Progenitor cell of endocrine pancreas (in vitro differentiated cells): ENCODE results near the gene THRA. TPM values are rescaled to one million over a fixed set of nuclear protein-coding genes. Genes with fewer than 3 reads are reported as not detected.

ENCODE experiments used
- DNase-seq: peaks from one replicate; pipeline ENCODE4 v3.0.0; 2021; ENCODE audit warnings: low spot score; ENCODE audit not compliant: unreplicated experiment
- H3K27ac Mint-ChIP-seq: 2 replicates; pipeline ENCODE4 v1.8.0; 2021; ENCODE audit warnings: mild to moderate bottlenecking, moderate library complexity, mixed read lengths
- H3K27me3 Mint-ChIP-seq: 2 replicates; pipeline ENCODE4 v1.8.0; 2021; ENCODE audit warnings: mixed read lengths
- H3K36me3 Mint-ChIP-seq: 2 replicates; pipeline ENCODE4 v1.8.0; 2022; ENCODE audit warnings: mixed read lengths; ENCODE audit not compliant: insufficient read depth
- H3K4me1 Mint-ChIP-seq: 2 replicates; pipeline ENCODE4 v1.8.0; 2021; ENCODE audit warnings: low read depth, mixed read lengths
- H3K4me3 Mint-ChIP-seq: 2 replicates; pipeline ENCODE4 v1.8.0; 2021; ENCODE audit warnings: low read depth, mild to moderate bottlenecking, moderate library complexity, mixed read lengths
- H3K9me3 Mint-ChIP-seq: 2 replicates; pipeline ENCODE4 v1.8.0; 2021; ENCODE audit warnings: low read depth, mixed read lengths
- total RNA-seq: library from RNA; stranded (reverse); gene quantifications from 2 replicates; pipeline ENCODE4 v1.2.1, GENCODE V29; 2021
- TF ChIP-seq, protein P1 (sequence below): fragments of 200-600 bp; sonication (generic); IDR thresholded peaks from one replicate; pipeline ENCODE4 v1.5.0; 2021; ENCODE audit warnings: antibody characterized with exemption, mild to moderate bottlenecking; ENCODE audit not compliant: unreplicated experiment

The THRA gene
- total RNA-seq, 1 donor from 2014 or later, result 25.0 TPM

DNA sequence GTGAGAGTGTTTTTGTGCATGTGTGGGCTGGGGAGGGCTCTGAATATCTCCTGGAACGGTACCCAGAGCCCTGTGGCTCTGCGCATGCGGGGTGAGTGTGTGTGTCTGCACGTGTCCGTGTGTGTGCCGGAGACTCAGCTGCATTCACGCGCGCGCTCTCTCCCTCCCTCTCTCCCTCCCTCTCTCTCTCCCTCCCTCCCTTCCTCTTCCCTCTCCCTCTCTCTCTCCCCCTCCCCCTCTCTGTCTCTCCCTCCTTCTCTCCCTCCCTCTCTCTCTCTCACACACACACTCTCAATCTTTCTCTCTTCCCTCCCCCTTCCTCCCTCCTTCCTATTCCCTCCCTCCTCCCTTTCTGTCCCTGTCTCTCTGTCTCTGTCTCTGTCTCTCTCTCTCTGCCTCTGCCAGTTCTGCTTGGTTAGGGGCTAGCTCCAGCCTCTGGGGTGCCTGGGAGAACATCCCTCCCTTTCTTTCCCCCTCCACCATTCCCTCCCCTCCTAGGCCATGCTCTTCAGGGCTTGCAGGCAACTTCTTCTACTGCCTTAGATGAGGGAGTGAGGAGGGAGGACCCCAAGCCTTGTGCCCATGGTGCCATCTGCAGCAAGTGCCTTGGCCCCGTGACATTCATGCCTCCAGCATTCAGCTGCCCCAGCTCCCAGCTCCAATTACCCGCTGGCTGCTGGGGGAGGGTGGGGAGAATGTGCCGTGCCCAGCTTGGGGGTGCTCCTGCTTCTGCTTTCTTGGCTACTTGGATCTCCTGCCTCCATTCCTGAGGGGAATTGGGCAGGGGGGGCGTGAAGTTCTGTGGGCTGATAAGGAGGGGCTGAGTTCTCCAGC, 6.4 kb downstream of the THRA start:
- no peaks in the 10 kb centered on the region for H3K36me3 Mint-ChIP-seq
- peak overlapping the region; percentile 37 for H3K27ac Mint-ChIP-seq
- no peak for DNase-seq
- no peaks in the 10 kb centered on the region for H3K27me3 Mint-ChIP-seq
- TF ChIP-seq, protein P1, sequence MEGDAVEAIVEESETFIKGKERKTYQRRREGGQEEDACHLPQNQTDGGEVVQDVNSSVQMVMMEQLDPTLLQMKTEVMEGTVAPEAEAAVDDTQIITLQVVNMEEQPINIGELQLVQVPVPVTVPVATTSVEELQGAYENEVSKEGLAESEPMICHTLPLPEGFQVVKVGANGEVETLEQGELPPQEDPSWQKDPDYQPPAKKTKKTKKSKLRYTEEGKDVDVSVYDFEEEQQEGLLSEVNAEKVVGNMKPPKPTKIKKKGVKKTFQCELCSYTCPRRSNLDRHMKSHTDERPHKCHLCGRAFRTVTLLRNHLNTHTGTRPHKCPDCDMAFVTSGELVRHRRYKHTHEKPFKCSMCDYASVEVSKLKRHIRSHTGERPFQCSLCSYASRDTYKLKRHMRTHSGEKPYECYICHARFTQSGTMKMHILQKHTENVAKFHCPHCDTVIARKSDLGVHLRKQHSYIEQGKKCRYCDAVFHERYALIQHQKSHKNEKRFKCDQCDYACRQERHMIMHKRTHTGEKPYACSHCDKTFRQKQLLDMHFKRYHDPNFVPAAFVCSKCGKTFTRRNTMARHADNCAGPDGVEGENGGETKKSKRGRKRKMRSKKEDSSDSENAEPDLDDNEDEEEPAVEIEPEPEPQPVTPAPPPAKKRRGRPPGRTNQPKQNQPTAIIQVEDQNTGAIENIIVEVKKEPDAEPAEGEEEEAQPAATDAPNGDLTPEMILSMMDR, result no peak
- no peaks in the 10 kb centered on the region for H3K9me3 Mint-ChIP-seq
- peaks cover 61% of the 10 kb centered on the region for H3K4me1 Mint-ChIP-seq
- H3K4me3 Mint-ChIP-seq, result peak overlapping the region; percentile 48

DNA sequence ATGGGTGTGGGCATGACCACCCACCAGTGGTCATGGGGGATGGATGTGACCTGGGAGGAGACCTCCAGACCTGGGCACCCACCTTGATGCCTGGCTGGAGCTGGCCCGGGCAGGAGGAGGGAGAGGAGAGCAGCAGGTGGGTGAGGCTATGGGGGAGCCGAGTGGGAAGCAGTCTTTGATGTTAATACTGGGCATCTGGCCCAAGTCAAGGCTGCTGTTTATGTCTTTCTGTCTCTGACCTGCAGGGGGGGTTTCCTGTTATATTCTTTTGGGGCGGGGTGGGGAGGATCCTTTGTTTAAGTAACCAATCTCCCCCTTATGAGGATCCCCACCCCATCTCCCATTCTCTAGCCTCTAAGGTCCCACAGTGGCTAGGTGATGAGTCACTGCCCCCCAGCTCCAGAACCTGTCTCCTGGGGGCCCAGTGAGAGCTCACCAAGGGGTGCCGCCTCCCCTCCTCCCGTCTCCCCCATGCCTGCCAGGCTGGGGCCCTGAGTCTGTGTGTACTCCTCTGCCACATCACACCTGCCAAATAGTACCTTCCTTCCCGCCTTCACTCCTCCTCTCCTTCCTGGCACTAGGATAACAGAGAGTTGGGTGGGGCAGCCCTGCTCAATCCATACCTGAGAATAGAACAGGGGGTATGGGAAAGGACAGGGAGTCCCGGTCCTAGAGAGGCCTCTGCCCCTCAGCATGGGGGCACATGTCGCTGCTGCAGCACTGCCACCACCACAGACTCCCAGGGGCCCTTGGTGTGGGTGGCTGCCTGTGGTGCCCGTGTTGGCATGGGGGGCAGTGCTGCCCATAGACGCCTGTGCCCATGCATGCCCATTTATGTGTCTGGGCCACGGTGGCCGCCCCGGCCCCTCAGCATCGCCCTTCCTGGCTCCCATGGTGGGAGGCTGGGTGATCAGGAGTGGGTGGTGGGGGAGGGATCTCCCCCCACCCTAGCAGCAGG, 7.3 kb downstream of the THRA start:
- no peak for DNase-seq
- Mint-ChIP-seq H3K36me3 (no peaks in the 10 kb centered on the region), H3K4me1 (peaks cover 52% of the 10 kb centered on the region), H3K9me3 (no peaks in the 10 kb centered on the region), H3K4me3 (peak overlapping the region; percentile 5), H3K27me3 (no peaks in the 10 kb centered on the region), H3K27ac (peak overlapping the region; percentile 37)
- TF ChIP-seq, protein P1, result no peak

DNA sequence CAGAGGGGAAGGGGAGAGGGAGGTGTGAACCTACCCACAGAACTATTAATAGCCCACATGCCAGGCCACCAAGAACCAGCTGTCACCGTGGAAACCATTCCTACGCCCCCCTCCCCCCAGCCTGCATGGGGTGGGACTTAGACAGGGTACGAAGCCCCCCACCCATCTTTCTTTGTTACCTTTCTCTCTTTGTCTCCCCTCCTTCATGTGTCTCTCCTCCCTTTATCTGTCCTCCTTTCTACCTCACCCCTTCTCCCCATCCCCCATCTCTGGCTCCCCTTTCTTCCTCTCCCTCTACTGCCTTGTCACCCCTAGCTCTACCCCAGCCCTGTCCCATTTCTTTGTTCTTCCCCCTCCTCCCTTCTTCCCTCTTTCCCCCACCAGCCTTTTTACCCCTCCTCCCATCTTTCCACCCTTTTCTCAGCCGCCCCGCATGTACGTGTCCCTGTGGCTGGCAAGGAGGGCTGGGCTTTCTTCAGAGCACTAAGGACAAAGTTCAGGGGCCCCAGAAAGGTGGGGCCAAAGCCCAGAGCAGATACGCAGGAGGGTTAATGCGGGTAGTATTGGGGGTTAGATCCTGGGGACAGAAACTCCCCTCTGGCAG, 8.0 kb downstream of the THRA start:
- Mint-ChIP-seq H3K4me1 (peaks cover 51% of the 10 kb centered on the region), H3K36me3 (no peaks in the 10 kb centered on the region), H3K27ac (peak overlapping the region; percentile 86), H3K9me3 (no peaks in the 10 kb centered on the region), H3K4me3 (no peak overlapping the region), H3K27me3 (no peaks in the 10 kb centered on the region)
- DNase-seq, result no peak
- TF ChIP-seq, protein P1, result no peak

DNA sequence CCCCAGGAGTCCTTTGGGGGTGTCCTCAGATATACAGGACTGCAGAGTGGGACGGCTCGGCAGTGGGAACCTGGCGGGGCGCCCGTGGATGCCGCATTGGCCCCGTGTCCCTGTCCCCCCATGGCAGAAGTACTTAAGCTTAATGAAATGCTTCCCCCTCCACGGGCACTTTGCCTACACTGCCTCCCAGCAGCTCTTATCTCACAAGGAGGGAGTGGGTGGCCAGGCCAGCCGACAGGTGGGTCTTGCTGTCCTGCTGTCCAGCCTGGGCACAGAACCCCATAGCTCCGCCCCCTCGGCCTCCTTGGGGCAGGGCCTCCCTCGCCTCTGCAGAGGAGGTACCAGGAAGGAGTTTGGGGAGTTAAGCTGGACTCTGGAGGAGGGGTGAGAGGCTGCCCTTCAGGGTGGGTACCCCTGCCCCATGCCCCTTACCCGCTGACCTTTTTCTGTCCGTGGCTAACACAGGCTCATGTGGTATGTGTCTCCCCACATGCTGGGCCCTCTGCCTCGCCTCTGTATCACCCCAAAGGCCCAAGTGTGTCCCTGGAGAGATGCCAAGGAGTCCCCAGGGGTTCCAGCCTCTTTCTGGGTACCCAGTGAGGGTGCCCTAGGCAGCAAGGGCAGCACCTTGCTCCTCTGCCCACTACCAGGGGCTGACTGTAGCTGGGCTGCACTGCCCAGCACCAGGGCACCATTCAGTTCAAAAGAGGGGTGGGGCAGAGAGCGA, 8.7 kb downstream of the THRA start:
- Mint-ChIP-seq H3K27ac (peak overlapping the region; percentile 86), H3K27me3 (no peaks in the 10 kb centered on the region), H3K4me1 (peaks cover 54% of the 10 kb centered on the region), H3K36me3 (no peaks in the 10 kb centered on the region), H3K9me3 (no peaks in the 10 kb centered on the region), H3K4me3 (no peak overlapping the region)
- TF ChIP-seq, protein P1, result no peak
- no peak for DNase-seq
